Activated naive CD4-positive, alpha-beta T cell treated with anti-CD3 and anti-CD28 coated beads for 36 hours (primary cell): ENCODE results near the gene SFXN5. TPM values are rescaled to one million over a fixed set of nuclear protein-coding genes. Genes with fewer than 3 reads are reported as not detected.
A peak's percentile ranks its signal among the peaks of the same experiment; 100 is the strongest.
"Not testable (repeated sequence)": the region's sequence is repeated elsewhere in the genome, so short reads cannot be mapped to it uniquely, and the experiment has no call there.

ENCODE experiments used
- CTCF ChIA-PET: fragments of 350-600 bp; sonication (Branson Sonifier 250); formaldehyde crosslinking; loops from one replicate; lab custom pipeline; 2021; ENCODE audit warnings: antibody characterized with exemption; lab: Charles Lee
- DNase-seq: peaks from one replicate; pipeline ENCODE4 v3.0.0-alpha.2; 2020
- H3K27ac Mint-ChIP-seq: one replicate; pipeline ENCODE4 v1.8.0; 2021; ENCODE audit warnings: mild to moderate bottlenecking, mixed read lengths
- H3K27me3 Mint-ChIP-seq: one replicate; pipeline ENCODE4 v1.8.0; 2021; ENCODE audit warnings: low read depth, mixed read lengths
- H3K36me3 Mint-ChIP-seq: one replicate; pipeline ENCODE4 v1.8.0; 2021; ENCODE audit warnings: low read depth, mixed read lengths
- H3K4me1 Mint-ChIP-seq: one replicate; pipeline ENCODE4 v1.8.0; 2021; ENCODE audit warnings: low read depth, mixed read lengths
- H3K4me3 Mint-ChIP-seq: one replicate; pipeline ENCODE4 v1.8.0; 2021; ENCODE audit warnings: mild to moderate bottlenecking, moderate library complexity, mixed read lengths
- H3K9me3 Mint-ChIP-seq: one replicate; pipeline ENCODE4 v1.8.0; 2021; ENCODE audit warnings: mixed read lengths
- intact Hi-C: fragments of 100-400 bp; cut with micrococcal nuclease; formaldehyde crosslinking; loops from one replicate; pipeline ENCODE4 v1.15.1; 2023
- total RNA-seq, 2 experiments: library from RNA; stranded (reverse); gene quantifications; one replicate each; pipeline ENCODE4 v1.2.3, GENCODE V29; 2021

Gene SFXN5
- total RNA-seq: 1 to 10 TPM; 5.3 to 6.8 TPM

DNA sequence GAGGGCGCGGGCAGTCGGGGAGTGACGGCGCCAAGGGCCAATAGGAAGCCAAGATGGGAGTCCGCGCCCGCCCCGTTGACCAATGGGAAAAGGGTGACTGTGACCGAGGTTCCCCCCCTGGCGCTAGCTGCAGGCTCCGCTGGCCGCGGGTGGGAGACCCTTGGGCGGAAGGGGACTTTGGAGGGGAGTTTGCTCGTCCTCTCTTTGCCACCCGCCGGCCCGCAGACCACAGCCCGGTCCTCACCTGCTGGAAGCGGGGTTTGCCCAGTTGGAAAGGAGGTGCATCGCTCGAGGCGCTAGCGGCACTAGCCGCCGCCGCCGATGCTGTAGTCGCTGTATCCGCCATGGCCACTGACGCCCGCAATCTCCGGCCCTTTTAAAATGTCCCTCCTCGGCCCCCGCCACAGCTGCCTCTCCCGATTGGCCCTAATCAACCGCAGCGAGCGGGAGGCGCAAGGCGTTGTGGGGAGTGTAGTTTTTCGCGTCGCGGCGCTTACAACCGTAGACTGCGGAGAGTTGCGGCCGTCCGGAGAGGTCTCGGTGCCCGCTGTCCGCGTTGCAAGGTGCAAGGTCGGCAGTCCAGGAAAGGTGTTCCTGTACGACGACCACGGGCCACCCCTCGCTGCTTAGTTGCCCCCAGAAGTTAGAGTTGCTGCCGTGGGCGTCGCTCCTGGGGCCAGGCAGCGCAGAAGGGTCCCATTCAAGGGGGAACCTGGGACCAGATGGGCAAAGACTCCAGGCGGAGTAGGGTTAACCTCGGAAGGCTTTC is at the start of gene SFXN5:
SFXN5 (minus strand) TSS at position 353 of the 769 bp plus-strand sequence; CDS start at position 346, 7 bp downstream.
- intact Hi-C loops: loop anchor here (1.0 to 5.0 kb wide), 11 partner anchors 42 to 313 kb away; partner anchors contain the start of genes ALMS1, EMX1, PRADC1 and SMYD5
- Mint-ChIP-seq H3K27ac (peak within 1 kb of the TSS; percentile 87), H3K27me3 (no peaks in the 10 kb centered on the region), H3K4me3 (peak within 1 kb of the TSS; percentile 88), H3K4me1 (peaks cover 20% of the 10 kb centered on the region), H3K9me3 (no peaks in the 10 kb centered on the region), H3K36me3 (no peaks in the 10 kb centered on the region)
- DNase-seq: peak; percentile 96
- CTCF ChIA-PET: no interaction called here

GRCh38 chr2:73119611-73120239 is 48.2 kb upstream of the SFXN5 start:
- DNase-seq, H3K27ac Mint-ChIP-seq, H3K36me3 Mint-ChIP-seq, H3K4me3 Mint-ChIP-seq, H3K9me3 Mint-ChIP-seq, H3K4me1 Mint-ChIP-seq, CTCF ChIA-PET: not testable (repeated sequence)
- peaks cover 13% of the 10 kb centered on the region for H3K27me3 Mint-ChIP-seq
- intact Hi-C loops: loop anchor here (10.0 kb wide), 2 partner anchors 1335 to 1715 kb away; partner anchors contain the start of genes HK2, INO80B and WBP1

DNA sequence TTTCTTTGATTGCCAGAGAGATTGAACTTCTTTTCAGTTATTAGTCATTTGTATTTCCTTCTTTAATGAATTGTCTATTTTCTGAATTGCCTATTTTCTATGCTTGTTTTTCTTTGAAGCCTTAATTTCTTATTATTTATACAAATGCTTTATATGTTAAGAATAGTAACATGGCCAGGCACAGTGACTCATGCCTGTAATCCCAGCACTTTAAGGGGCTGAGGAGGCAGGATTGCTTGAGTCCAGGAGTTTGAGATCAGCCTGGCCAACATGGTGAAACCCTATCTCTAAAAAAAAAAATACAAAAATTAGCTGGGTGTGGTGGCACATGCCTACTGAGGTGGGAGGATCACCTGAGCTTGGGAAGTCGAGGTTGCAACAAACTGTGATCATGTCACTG is 45.9 kb upstream of the SFXN5 start:
- no peak overlapping the region for H3K4me3 Mint-ChIP-seq
- intact Hi-C loops: loop anchor here (10.0 kb wide), 2 partner anchors 1337 to 1717 kb away; partner anchors contain the start of genes HK2, INO80B and WBP1
- DNase-seq: no peak
- H3K27ac Mint-ChIP-seq: no peak overlapping the region
- CTCF ChIA-PET: interaction anchor here (0.9 to 1.8 kb wide), 5 partner anchors 32 to 223 kb away, joined by 3 to 5 read pairs (median 3); no protein-coding TSS in a partner anchor
- H3K9me3 Mint-ChIP-seq: no peaks in the 10 kb centered on the region
- H3K27me3 Mint-ChIP-seq: peaks cover 5% of the 10 kb centered on the region
- peaks cover 3% of the 10 kb centered on the region for H3K4me1 Mint-ChIP-seq
- no peaks in the 10 kb centered on the region for H3K36me3 Mint-ChIP-seq

GRCh38 chr2:73116182-73116960 is 44.9 kb upstream of the SFXN5 start:
- CTCF ChIA-PET: interaction anchor here (0.9 to 1.8 kb wide), 4 partner anchors 31 to 222 kb away, joined by 3 to 5 read pairs (median 4); no protein-coding TSS in a partner anchor

GRCh38 chr2:73114273-73114867 is 42.9 kb upstream of the SFXN5 start:
- no peak overlapping the region for H3K27ac Mint-ChIP-seq
- H3K4me1 Mint-ChIP-seq: peaks cover 18% of the 10 kb centered on the region
- intact Hi-C loops: loop anchor here (5.0 to 10.0 kb wide), 3 partner anchors 178 to 1720 kb away; partner anchors contain the start of genes EGR4, HK2, INO80B and WBP1
- DNase-seq: no peak
- no peaks in the 10 kb centered on the region for H3K27me3 Mint-ChIP-seq
- CTCF ChIA-PET: interaction anchor here (0.9 kb wide), 1 partner anchor 63 kb away, joined by 3 read pairs; no protein-coding TSS in a partner anchor
- H3K4me3 Mint-ChIP-seq: peak overlapping the region; percentile 0
- H3K9me3 Mint-ChIP-seq: no peaks in the 10 kb centered on the region
- peaks cover 1% of the 10 kb centered on the region for H3K36me3 Mint-ChIP-seq

More at GRCh38 chr2:73116182-73116960, 44.9 kb upstream of the SFXN5 start:
- intact Hi-C loops: loop anchor here (10.0 kb wide), 2 partner anchors 1338 to 1718 kb away; partner anchors contain the start of genes HK2, INO80B and WBP1
- Mint-ChIP-seq H3K27me3 (peaks cover 5% of the 10 kb centered on the region), H3K4me1 (peaks cover 8% of the 10 kb centered on the region), H3K36me3 (peaks cover 1% of the 10 kb centered on the region), H3K27ac (no peak overlapping the region), H3K9me3 (no peaks in the 10 kb centered on the region), H3K4me3 (no peak overlapping the region)
- DNase-seq: no peak

GRCh38 chr2:73112913-73113854 is 41.7 kb upstream of the SFXN5 start, which contains the start of gene RAB11FIP5:
Gene RAB11FIP5 (minus strand): TSS chr2:73112948. CDS start chr2:73112777, 171 bp downstream.
- Mint-ChIP-seq H3K4me1 (peaks cover 21% of the 10 kb centered on the region), H3K4me3 (peak within 1 kb of the TSS; percentile 81), H3K36me3 (peaks cover 1% of the 10 kb centered on the region), H3K27ac (no peak within 1 kb of the TSS), H3K9me3 (no peaks in the 10 kb centered on the region), H3K27me3 (no peaks in the 10 kb centered on the region)
- CTCF ChIA-PET: interaction anchor here (1.0 to 4.2 kb wide), 2 partner anchors 64 to 227 kb away, joined by 3 to 18 read pairs; no protein-coding TSS in a partner anchor
- DNase-seq: peak; percentile 78
- intact Hi-C loops: loop anchor here (1.0 to 10.0 kb wide), 9 partner anchors 42 to 1722 kb away; partner anchors contain the start of genes EGR4, EMX1, HK2 and INO80B

- peak overlapping the region; percentile 81 for H3K4me3 Mint-ChIP-seq
- intact Hi-C loops: loop anchor here (5.0 to 10.0 kb wide), 3 partner anchors 180 to 1723 kb away; partner anchors contain the start of genes EGR4, HK2, INO80B and WBP1
- H3K36me3 Mint-ChIP-seq: peaks cover 1% of the 10 kb centered on the region
- peak; percentile 36 for DNase-seq
- H3K4me1 Mint-ChIP-seq: peaks cover 21% of the 10 kb centered on the region
- H3K9me3 Mint-ChIP-seq: no peaks in the 10 kb centered on the region
- H3K27ac Mint-ChIP-seq: no peak overlapping the region
- H3K27me3 Mint-ChIP-seq: no peaks in the 10 kb centered on the region
- CTCF ChIA-PET: interaction anchor here (1.0 to 4.2 kb wide), 4 partner anchors 17 to 226 kb away, joined by 3 to 18 read pairs (median 8); no protein-coding TSS in a partner anchor
These were observed 40.8 kb upstream of the SFXN5 start for GRCh38 chr2:73112026-73112912.

DNA sequence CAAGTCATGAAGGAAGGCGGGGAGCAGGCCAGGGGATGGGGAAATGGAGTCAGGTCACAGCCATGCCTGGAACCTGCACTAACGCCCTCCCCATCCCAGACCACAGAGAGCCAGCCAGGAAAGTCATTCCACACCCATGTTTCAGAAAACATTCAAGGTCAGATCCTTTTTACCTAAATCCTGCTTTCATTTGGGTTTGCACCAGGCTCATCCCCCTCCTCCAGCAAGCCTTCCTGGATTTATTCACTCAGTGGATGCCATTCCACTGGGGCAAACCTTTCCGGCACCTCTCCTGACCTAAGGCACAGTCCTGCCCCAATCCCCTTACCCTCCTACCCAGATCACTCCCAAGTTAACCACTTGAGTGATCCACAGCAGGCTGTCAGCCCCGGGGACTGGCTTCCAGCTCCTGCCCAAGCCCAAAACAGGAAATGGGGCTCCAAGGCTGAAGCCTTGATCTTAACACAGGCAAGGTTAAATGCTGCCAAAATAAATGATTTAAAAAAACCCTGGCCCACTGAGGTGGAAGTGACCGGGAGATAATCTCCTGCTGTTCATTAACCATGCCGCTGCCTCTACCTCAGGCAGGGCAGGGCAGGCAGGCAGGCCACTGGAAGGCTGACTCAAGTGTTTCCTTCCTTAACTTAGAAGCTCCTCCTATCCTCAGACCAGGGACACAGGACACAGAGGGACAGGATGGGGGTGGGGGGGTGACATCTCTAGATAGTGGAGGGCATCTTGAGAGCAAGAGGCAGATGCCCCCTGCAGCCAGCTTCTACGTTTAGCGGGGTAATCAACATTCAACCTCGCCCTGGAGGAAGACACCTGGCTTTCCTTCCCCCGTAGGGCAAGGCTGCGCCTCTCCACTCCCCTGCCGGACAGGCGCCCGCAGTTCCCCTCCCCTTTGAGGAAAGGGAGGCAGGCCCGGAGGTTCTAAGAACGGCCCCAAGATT is 39.8 kb upstream of the SFXN5 start:
- H3K27ac Mint-ChIP-seq: no peak overlapping the region
- intact Hi-C loops: loop anchor here (5.0 to 10.0 kb wide), 3 partner anchors 181 to 1723 kb away; partner anchors contain the start of genes EGR4, HK2, INO80B and WBP1
- CTCF ChIA-PET: interaction anchor here (0.7 to 4.2 kb wide), 5 partner anchors 17 to 66 kb away, joined by 3 to 18 read pairs (median 4); no protein-coding TSS in a partner anchor
- no peaks in the 10 kb centered on the region for H3K27me3 Mint-ChIP-seq
- peaks cover 1% of the 10 kb centered on the region for H3K36me3 Mint-ChIP-seq
- peaks cover 21% of the 10 kb centered on the region for H3K4me1 Mint-ChIP-seq
- DNase-seq: peak; percentile 28
- H3K9me3 Mint-ChIP-seq: no peaks in the 10 kb centered on the region
- H3K4me3 Mint-ChIP-seq: peak overlapping the region; percentile 81
